ENCODE results near the gene KLF3. TPM values are rescaled to one million over a fixed set of nuclear protein-coding genes. Genes with fewer than 3 reads are reported as not detected.

The KLF3 gene
- total RNA-seq, 1 donor from 2014 or later = 40.8 TPM

- H3K4me3 ChIP-seq (ENCODE audit: insufficient read depth, low read depth, low read length) = peak overlapping the region; percentile 88
- Mint-ChIP-seq H3K36me3 (ENCODE audit: low read depth, unreplicated experiment) (peaks cover 1% of the 10 kb centered on the region), H3K27ac (ENCODE audit: unreplicated experiment) (peak overlapping the region; percentile 99), H3K9me3 (ENCODE audit: unreplicated experiment) (no peaks in the 10 kb centered on the region), H3K27me3 (ENCODE audit: low read depth, unreplicated experiment) (no peaks in the 10 kb centered on the region), H3K4me3 (ENCODE audit: unreplicated experiment) (peak overlapping the region; percentile 99), H3K4me1 (ENCODE audit: low read depth, unreplicated experiment) (peaks cover 40% of the 10 kb centered on the region)
- no peaks in the 10 kb centered on the region for H3K9me3 ChIP-seq (ENCODE audit: insufficient read depth, low read depth, low read length)
- H3K36me3 ChIP-seq (ENCODE audit: insufficient read depth, low read length) = peaks cover 2% of the 10 kb centered on the region
- H3K9ac ChIP-seq (ENCODE audit: low read length) = peak overlapping the region; percentile 89
- DNase-seq (ENCODE audit: low read depth) = no peak
- peak overlapping the region; percentile 96 for H3K27ac ChIP-seq (ENCODE audit: low read depth, low read length)
- H3K79me2 ChIP-seq (ENCODE audit: insufficient read depth, low read length) = peaks cover 88% of the 10 kb centered on the region
- TF ChIP-seq CTCF (IDR thresholded peaks at IDR 0.05; ENCODE audit: insufficient read depth, low read depth, low read length) (no peak), EZH2 (IDR thresholded peaks at IDR 0.05; ENCODE audit: insufficient read depth, low read length) (no peak)
- peaks cover 17% of the 10 kb centered on the region for H4K20me1 ChIP-seq (ENCODE audit: insufficient read depth, low read length)
- FAIRE-seq = no peak
- H3K4me1 ChIP-seq (ENCODE audit: insufficient read depth, low read length) = peaks cover 47% of the 10 kb centered on the region
- no peak overlapping the region for H2AFZ ChIP-seq (ENCODE audit: low read depth, low read length)
- peak overlapping the region; percentile 85 for H3K4me2 ChIP-seq (ENCODE audit: low read length)
- no peaks in the 10 kb centered on the region for H3K27me3 ChIP-seq (ENCODE audit: insufficient read depth, low read length)
Measured at GRCh38 chr4:38666766-38667084, 2.7 kb downstream of the KLF3 start.

- Histone ChIP-seq H3K27me3 (ENCODE audit: insufficient read depth, low read length) (no peaks in the 10 kb centered on the region), H2AFZ (ENCODE audit: low read depth, low read length) (no peak overlapping the region), H3K79me2 (ENCODE audit: insufficient read depth, low read length) (peaks cover 91% of the 10 kb centered on the region), H3K9ac (ENCODE audit: low read length) (peak overlapping the region; percentile 89), H4K20me1 (ENCODE audit: insufficient read depth, low read length) (peaks cover 23% of the 10 kb centered on the region), H3K27ac (ENCODE audit: low read depth, low read length) (peak overlapping the region; percentile 96), H3K4me3 (ENCODE audit: insufficient read depth, low read depth, low read length) (peak overlapping the region; percentile 88), H3K36me3 (ENCODE audit: insufficient read depth, low read length) (peaks cover 2% of the 10 kb centered on the region), H3K9me3 (ENCODE audit: insufficient read depth, low read depth, low read length) (no peaks in the 10 kb centered on the region), H3K4me2 (ENCODE audit: low read length) (peak overlapping the region; percentile 85), H3K4me1 (ENCODE audit: insufficient read depth, low read length) (peaks cover 52% of the 10 kb centered on the region)
- Mint-ChIP-seq H3K27ac (ENCODE audit: unreplicated experiment) (peak overlapping the region; percentile 99), H3K9me3 (ENCODE audit: unreplicated experiment) (no peaks in the 10 kb centered on the region), H3K36me3 (ENCODE audit: low read depth, unreplicated experiment) (peaks cover 1% of the 10 kb centered on the region), H3K4me1 (ENCODE audit: low read depth, unreplicated experiment) (peaks cover 46% of the 10 kb centered on the region), H3K4me3 (ENCODE audit: unreplicated experiment) (peak overlapping the region; percentile 99), H3K27me3 (ENCODE audit: low read depth, unreplicated experiment) (no peaks in the 10 kb centered on the region)
- FAIRE-seq = peak; percentile 97
- DNase-seq (ENCODE audit: low read depth) = peak; percentile 98
- TF ChIP-seq CTCF (IDR thresholded peaks at IDR 0.05; ENCODE audit: insufficient read depth, low read depth, low read length) (no peak), EZH2 (IDR thresholded peaks at IDR 0.05; ENCODE audit: insufficient read depth, low read length) (no peak)
Measured at GRCh38 chr4:38667085-38667893, 3.3 kb downstream of the KLF3 start.

Data from astrocyte (in vitro differentiated cells and primary cell).